ENCODE data around the gene CKAP2. TPM values are rescaled to one million over a fixed set of nuclear protein-coding genes. Genes with fewer than 3 reads are reported as not detected.

Gene CKAP2
- total RNA-seq, 1 donor from 2014 or later, result 6.6 TPM

GRCh38 chr13:52432456-52432855 lies 22.8 kb upstream of the CKAP2 start:
- Histone ChIP-seq H3K27me3 (ENCODE audit: control insufficient read depth, insufficient read depth, low read length) (no peaks in the 10 kb centered on the region), H3K4me3 (ENCODE audit: low read depth, low read length) (no peak overlapping the region), H3K36me3 (ENCODE audit: control insufficient read depth, insufficient read depth, low read length) (peaks cover 8% of the 10 kb centered on the region)
- FAIRE-seq, result no peak
- TF ChIP-seq CTCF (IDR thresholded peaks at IDR 0.05; ENCODE audit: insufficient read depth, low read length, severe bottlenecking), result no peak
- DNase-seq (ENCODE audit: low read depth), result no peak

GRCh38 chr13:52446265-52446664 lies 9.0 kb upstream of the CKAP2 start:
- no peak for FAIRE-seq
- Histone ChIP-seq H3K36me3 (ENCODE audit: control insufficient read depth, insufficient read depth, low read length) (peaks cover 2% of the 10 kb centered on the region), H3K27me3 (ENCODE audit: control insufficient read depth, insufficient read depth, low read length) (no peaks in the 10 kb centered on the region), H3K4me3 (ENCODE audit: low read depth, low read length) (no peak overlapping the region)
- DNase-seq (ENCODE audit: low read depth), result peak; percentile 75
- TF ChIP-seq CTCF (IDR thresholded peaks at IDR 0.05; ENCODE audit: insufficient read depth, low read length, severe bottlenecking), result no peak

- no peaks in the 10 kb centered on the region for H3K27me3 ChIP-seq (ENCODE audit: control insufficient read depth, insufficient read depth, low read length)
- no peak for TF ChIP-seq CTCF (IDR thresholded peaks at IDR 0.05; ENCODE audit: insufficient read depth, low read length, severe bottlenecking)
- no peak overlapping the region for H3K4me3 ChIP-seq (ENCODE audit: low read depth, low read length)
- FAIRE-seq (no peak), DNase-seq (ENCODE audit: low read depth) (peak; percentile 58)
- H3K36me3 ChIP-seq (ENCODE audit: control insufficient read depth, insufficient read depth, low read length), result peaks cover 2% of the 10 kb centered on the region
Measured at GRCh38 chr13:52447354-52447753, 7.9 kb upstream of the CKAP2 start.

GRCh38 chr13:52447815-52448552 lies 7.3 kb upstream of the CKAP2 start:
- TF ChIP-seq CTCF (IDR thresholded peaks at IDR 0.05; ENCODE audit: insufficient read depth, low read length, severe bottlenecking), result no peak
- Histone ChIP-seq H3K27me3 (ENCODE audit: control insufficient read depth, insufficient read depth, low read length) (no peaks in the 10 kb centered on the region), H3K36me3 (ENCODE audit: control insufficient read depth, insufficient read depth, low read length) (peaks cover 2% of the 10 kb centered on the region), H3K4me3 (ENCODE audit: low read depth, low read length) (no peak overlapping the region)
- DNase-seq (ENCODE audit: low read depth) (peak; percentile 28), FAIRE-seq (no peak)

- H3K4me3 ChIP-seq (ENCODE audit: low read depth, low read length), result peak overlapping the region; percentile 82
- H3K36me3 ChIP-seq (ENCODE audit: control insufficient read depth, insufficient read depth, low read length), result no peaks in the 10 kb centered on the region
- TF ChIP-seq CTCF (IDR thresholded peaks at IDR 0.05; ENCODE audit: insufficient read depth, low read length, severe bottlenecking), result no peak
- FAIRE-seq (no peak), DNase-seq (ENCODE audit: low read depth) (peak; percentile 13)
- H3K27me3 ChIP-seq (ENCODE audit: control insufficient read depth, insufficient read depth, low read length), result no peaks in the 10 kb centered on the region
Measured at GRCh38 chr13:52449331-52450011, 5.8 kb upstream of the CKAP2 start.

Data from bronchial epithelial cell (primary cell).